ENCODE data around the gene ATE1. TPM values are rescaled to one million over a fixed set of nuclear protein-coding genes. Genes with fewer than 3 reads are reported as not detected.

ATE1 gene
- total and polyA plus RNA-seq, 2 donors (not counting 3 experiments of a cell fraction or from before 2014, with no cell fraction given), result 8.7 to 27.1 TPM

- Histone ChIP-seq H3K27ac (ENCODE audit: insufficient read depth, low read depth, low read length) (no peak overlapping the region), H3K4me2 (ENCODE audit: insufficient read depth, low read length) (no peak overlapping the region), H3K9ac (replicated peaks; ENCODE audit: extremely low read depth, insufficient read depth, low read length) (no peak overlapping the region), H3K9me3 (replicated peaks; ENCODE audit: control insufficient read depth, insufficient read depth, low read length) (no peaks in the 10 kb centered on the region), H3K27me3 (ENCODE audit: control insufficient read depth in 2 of 2, insufficient read depth in 2 of 2, low read length in 2 of 2) (no peaks in the 10 kb centered on the region), H3K9me1 (replicated peaks; ENCODE audit: control insufficient read depth, extremely low read depth, insufficient read depth, low read length) (no peaks in the 10 kb centered on the region), H4K20me1 (replicated peaks; ENCODE audit: control insufficient read depth, extremely low read depth, insufficient read depth, low read length) (no peaks in the 10 kb centered on the region), H3K4me3 (replicated peaks in 1 of 3; ENCODE audit: insufficient read depth in 1 of 3, low read depth in 1 of 3, low read length in 3 of 3) (no peak overlapping the region), H3K79me2 (ENCODE audit: control insufficient read depth, insufficient read depth, low read length) (no peaks in the 10 kb centered on the region), H2AFZ (ENCODE audit: low read depth, low read length) (no peak overlapping the region), H3K4me1 (ENCODE audit: control insufficient read depth, extremely low read depth, insufficient read depth, low read length) (no peaks in the 10 kb centered on the region), H3K36me3 (ENCODE audit: control insufficient read depth in 2 of 2, extremely low read depth in 1 of 2, insufficient read depth in 2 of 2, low read length in 2 of 2) (no peaks in the 10 kb centered on the region)
- ChIA-PET CTCF (interaction anchor here (1.9 kb wide), 1 partner anchor 10 kb away, joined by 5 read pairs; no protein-coding TSS in a partner anchor), POLR2A (no interaction called here)
- TF ChIP-seq JUN (IDR thresholded peaks at IDR 0.05; ENCODE audit: borderline replicate concordance, insufficient read depth, insufficient read length, low read depth) (no peak), EZH2 (IDR thresholded peaks at IDR 0.05; ENCODE audit: borderline replicate concordance, low read depth, low read length, severe bottlenecking) (no peak), POLR2AphosphoS5 (IDR thresholded peaks at IDR 0.05; ENCODE audit: insufficient read depth, low read depth, low read length) (no peak), MYC (IDR thresholded peaks at IDR 0.05; ENCODE audit: low read depth, low read length) (no peak), GATA2 (IDR thresholded peaks at IDR 0.05; ENCODE audit: insufficient read depth, insufficient read length, low read depth, low read length) (no peak), POLR2A (IDR thresholded peaks at IDR 0.05; ENCODE audit: low read depth, low read length) (no peak)
- TF ChIP-seq, protein P1, sequence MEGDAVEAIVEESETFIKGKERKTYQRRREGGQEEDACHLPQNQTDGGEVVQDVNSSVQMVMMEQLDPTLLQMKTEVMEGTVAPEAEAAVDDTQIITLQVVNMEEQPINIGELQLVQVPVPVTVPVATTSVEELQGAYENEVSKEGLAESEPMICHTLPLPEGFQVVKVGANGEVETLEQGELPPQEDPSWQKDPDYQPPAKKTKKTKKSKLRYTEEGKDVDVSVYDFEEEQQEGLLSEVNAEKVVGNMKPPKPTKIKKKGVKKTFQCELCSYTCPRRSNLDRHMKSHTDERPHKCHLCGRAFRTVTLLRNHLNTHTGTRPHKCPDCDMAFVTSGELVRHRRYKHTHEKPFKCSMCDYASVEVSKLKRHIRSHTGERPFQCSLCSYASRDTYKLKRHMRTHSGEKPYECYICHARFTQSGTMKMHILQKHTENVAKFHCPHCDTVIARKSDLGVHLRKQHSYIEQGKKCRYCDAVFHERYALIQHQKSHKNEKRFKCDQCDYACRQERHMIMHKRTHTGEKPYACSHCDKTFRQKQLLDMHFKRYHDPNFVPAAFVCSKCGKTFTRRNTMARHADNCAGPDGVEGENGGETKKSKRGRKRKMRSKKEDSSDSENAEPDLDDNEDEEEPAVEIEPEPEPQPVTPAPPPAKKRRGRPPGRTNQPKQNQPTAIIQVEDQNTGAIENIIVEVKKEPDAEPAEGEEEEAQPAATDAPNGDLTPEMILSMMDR (IDR thresholded peaks at IDR 0.05; ENCODE audit: extremely low read depth in 1 of 2, insufficient read depth in 1 of 2, low read depth in 1 of 2, low read length in 2 of 2), result no peak
- dilution Hi-C loops (cut with MboI; ENCODE audit: extremely low pct_ligation_motif_present, low sequenced_read_pairs), result no loop called here
- DNase-seq (ENCODE audit: low read depth, low spot score), result no peak
- BruUV-seq (replicated peaks), result no TSS peak
- intact Hi-C loops (cut with micrococcal nuclease), result no loop called here
- no peak for FAIRE-seq
Measured at GRCh38 chr10:121832647-121833046, 95.2 kb downstream of the ATE1 start.
